ENCODE data around the gene ZCCHC2.

Gene ZCCHC2

DNA sequence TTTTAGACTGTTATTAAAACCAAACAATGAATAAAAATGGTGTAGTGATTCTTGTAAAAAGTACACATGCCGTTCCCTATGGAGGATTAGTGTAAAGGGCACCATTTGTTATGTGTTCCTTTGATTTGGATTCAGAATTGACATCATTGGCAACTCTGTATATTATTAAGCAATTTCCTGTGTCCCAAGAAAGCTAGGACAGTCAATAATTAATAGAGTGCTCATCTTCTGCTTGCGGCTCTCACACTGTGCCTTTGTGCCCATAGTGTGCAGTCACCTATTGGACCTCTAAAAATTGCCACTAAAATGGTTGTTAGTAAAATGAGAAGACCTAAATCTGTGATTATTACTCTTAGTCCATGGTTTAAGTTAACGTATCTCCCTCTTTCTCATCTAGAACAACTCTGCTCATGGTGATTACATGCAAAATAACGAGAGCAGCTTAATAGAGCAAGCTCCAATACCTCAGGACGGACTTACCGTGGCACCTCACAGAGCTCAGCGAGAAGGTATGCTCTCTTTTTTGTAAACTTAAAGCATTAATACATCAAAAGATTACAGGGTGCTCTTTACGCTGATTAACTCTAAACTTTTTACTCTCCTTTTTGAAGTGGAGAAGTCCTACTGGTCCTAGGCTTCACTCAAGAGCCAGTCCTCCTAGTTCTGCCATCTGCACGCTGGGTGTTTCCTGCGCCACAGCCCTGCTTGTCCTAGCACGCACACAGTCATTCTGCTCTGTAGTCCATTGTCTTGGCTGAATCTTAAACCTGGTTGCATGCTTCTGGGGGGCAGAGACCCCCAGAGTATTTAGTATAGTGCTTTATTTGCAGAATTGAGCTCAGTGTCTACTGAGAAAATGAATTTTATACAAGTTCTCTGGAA, 16.7 kb downstream of the ZCCHC2 start:
- no peak for FAIRE-seq

DNA sequence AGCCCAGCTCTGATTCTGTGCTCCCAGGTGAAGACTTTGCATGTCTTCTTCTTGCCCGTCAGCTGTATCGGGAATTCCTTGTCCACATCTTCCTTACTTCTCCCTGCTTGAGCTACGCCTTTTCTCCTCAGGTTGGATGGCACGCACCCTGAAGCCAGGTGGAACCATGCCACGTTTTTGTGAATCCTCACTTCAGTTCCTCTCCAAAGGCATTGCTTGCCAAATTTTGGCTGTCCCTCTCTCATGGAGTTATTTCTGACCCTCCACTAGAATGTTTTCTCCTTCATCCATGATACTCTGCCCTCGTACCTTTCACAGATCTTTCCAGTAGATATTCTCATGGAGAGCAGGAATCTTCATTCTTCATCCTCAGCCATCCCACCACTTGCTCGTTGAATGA, 20.2 kb downstream of the ZCCHC2 start:
- FAIRE-seq = no peak

DNA sequence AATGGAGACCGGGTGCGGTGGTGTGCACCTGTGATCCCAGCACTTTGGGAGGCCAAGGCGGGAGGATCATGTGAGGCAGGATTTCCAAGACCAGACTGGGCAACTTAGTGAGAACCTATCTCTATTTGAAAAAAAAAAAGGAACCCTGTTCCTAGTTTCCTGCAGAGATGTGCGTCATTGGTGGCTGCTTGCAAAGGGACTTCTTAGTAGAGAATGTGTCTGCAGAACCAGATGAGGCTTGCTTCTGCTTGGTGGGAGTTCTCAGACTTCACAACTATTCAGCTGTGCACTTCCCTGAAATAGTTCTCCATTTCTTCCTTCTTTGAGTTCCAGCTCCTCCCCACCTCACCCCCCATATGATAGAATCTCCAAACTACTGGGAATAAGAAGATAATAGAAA, 22.3 kb downstream of the ZCCHC2 start:
- no peak for FAIRE-seq

DNA sequence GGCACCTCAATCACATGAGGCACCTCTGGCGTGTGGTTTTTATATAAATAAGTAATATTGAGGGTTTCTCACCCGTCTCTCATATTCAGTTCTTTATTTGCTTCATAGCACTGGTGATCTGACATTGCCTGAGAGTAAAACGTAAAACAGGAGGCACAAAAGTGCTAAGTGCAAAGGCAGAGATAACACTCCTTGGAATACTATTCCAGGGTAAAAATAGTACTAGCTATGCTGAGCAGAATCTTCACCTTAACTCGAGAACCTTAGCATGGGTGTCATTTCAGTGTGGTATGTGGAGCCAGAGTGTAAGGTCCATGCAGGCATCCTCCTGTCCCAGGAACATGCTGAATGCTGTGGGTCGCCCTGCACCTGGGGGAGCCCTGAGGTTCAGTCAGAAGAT, 26.9 kb downstream of the ZCCHC2 start:
- FAIRE-seq = no peak

DNA sequence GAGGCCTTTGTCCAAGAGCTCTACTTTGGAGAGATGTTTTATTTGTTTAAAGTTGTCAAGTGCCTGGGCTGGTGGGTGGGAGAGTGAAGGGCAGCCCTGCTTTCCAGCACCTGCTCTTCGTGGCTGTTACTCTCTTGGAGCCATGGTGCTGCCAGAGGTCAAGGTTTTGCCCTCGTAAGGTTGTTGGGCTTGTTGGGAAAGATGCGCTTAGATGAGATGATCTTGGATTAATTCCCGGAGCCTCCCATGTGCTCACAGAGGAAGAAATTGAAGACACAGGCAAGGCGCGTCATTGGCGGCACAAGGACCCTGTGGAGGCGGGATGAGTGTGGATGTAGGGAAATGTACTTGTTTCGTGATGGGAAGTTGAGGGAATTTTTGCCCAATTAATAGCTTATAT, 27.9 kb downstream of the ZCCHC2 start:
- no peak for FAIRE-seq

- FAIRE-seq = no peak
These were observed 29.2 kb downstream of the ZCCHC2 start for GRCh38 chr18:62551972-62552513.

GRCh38 chr18:62554061-62554815, 31.4 kb downstream of the ZCCHC2 start:
- FAIRE-seq = no peak

DNA sequence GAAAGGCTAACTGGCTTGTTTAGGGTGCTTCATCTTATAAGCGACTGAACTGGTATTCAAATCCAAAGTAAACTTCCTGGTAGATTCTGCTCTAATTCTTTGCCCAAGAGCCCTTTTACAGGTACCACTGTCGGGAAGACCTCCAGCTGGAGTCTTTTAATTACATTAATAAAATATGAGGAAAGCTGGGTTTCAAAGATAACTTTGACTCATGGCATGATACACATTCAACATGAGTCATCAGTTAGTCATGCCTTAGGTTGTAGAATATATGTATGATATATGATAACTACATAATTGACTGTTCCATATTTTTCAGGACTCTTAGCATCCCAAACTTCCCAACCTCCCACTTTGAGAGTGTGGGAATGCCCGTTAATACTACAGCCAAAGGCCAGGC, 32.3 kb downstream of the ZCCHC2 start:
- FAIRE-seq = no peak

GRCh38 chr18:62556397-62556796, 33.6 kb downstream of the ZCCHC2 start:
- FAIRE-seq = no peak

GRCh38 chr18:62558015-62558663, 35.3 kb downstream of the ZCCHC2 start:
- FAIRE-seq = no peak

GRCh38 chr18:62564044-62564443, 41.2 kb downstream of the ZCCHC2 start:
- no peak for FAIRE-seq

DNA sequence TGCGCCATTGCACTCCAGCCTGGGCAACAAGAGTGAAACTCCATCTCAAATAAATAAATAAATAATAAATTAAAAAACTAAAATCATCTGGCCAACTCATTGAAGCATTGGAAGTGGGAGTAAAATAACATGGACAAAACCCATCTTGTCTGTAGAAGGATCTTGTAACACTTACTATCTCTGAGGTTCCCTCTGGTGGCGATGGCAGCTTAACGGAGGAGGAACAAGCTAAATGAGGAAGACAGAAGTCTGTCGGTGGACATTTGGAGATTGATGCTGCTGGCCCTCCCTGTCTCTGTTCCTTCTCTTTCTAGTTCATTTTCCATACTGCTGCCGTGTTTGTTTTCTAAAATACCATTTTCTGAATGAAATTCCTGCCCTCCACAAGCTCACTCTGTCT, 43.4 kb downstream of the ZCCHC2 start:
- no peak for FAIRE-seq

- no peak for FAIRE-seq
These were observed 44.0 kb downstream of the ZCCHC2 start for GRCh38 chr18:62566818-62567217.

DNA sequence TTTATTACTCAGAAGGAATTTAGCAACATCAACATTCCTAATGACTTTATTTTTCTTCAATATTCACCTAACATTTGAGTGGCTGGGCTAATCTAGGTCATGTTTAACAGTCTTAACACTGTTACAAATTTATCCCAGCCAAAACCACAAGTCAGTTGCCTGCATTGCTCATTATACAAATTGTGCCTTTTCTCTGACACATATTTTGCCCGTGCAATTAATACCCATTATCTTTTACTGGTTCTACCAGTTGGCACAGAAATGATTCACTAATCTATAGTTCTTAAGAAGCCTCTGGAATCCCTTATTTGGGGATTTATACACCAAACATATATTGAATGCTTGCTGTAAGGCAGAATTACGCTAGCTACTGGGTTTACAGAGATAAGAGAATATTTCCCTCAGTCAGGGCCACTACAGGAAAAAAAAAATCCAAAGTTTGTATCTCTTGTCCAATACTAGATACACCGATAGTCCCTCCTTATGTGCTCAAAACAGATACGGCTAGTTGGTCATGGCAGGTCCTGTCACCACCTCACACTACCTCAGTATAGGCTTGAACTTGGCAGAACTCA, 46.3 kb downstream of the ZCCHC2 start:
- FAIRE-seq = no peak

DNA sequence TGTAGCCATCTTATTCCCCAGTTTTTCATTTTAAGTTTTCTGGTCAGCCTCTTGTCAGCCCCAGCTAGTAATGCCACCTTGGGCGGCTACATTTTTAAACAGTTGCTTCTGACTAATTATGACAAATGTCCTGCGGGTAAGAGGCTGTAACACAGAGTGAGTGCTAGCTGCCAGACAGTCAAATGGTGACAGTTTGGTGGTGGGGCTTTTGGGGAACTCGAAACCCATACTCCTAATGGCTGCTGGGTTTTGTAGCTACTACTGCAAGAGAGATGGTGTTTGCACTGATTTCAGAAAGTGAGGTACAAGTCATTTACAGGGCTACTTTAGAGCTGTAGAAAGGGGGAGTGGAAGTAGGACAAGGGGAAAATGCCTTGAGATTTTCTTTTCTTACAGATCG, 48.2 kb downstream of the ZCCHC2 start:
- no peak for FAIRE-seq

DNA sequence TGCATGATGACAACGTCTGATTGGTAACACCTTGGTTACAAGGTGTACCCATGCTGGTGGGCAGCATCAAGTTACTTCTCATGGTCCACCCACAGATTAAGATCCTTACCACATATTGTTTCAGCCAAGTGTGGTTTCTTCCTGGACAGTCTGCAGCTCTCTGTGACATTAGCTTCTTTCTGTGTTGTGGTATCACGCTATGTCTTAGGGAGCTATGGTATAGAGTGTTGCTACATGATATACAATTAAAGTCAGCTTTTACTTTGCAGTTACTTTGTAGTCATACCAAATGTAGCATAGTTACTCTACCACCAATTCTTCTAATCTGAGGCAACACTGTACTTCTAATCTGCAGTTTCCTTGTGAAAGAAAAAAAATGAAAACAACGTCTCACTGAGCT, 48.8 kb downstream of the ZCCHC2 start:
- FAIRE-seq = no peak

DNA sequence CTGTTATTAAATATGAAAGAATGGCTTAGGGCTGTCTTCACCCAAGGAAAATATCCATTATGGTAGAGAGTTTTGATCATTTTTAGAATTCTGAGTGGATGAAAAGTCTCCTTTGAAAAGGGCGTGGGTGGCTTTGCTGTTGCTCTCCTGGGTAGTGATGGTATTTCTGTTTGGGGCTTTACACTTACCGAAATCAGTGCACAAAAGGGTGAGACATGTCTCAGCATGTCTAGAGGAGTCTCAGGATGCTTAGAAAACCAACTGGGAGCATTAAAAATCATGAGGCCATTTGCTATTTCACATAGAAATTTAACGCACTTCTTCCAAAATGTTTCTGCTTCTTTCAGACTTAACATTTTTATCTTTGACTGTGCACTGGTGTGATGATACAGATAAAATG, 49.6 kb downstream of the ZCCHC2 start:
- no peak for FAIRE-seq

DNA sequence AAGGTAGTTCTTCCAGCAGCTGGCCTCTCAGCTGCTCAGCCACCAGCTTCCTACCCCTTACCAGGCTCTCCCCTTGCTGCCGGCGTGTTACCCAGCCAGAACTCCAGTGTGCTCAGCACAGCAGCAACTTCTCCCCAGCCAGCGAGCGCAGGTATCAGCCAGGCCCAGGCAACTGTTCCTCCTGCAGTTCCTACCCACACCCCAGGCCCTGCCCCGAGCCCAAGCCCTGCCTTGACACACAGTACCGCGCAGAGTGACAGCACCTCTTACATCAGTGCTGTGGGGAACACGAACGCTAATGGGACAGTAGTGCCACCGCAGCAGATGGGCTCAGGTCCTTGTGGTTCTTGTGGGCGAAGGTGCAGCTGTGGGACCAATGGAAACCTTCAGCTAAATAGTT, 52.0 kb downstream of the ZCCHC2 start:
- FAIRE-seq = no peak

DNA sequence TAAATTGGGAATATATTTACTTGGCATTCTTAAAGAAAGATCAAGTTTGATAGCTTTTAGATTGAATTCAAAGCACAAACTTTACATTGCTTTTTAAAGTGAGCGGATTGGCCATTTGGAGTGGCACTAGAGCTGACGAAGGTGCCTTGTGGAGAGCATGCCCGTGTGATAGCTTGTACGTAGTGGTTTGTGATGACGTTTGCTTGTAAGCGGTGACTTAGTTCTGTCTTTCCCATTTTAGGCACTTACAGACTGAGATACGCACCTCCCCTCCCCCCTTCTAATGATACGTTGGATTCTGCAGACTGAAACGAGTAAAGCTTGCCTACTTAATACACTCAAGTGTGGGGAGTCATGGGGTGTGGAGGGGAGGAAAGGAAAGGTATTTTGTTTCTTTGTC, 53.4 kb downstream of the ZCCHC2 start:
- FAIRE-seq = no peak

DNA sequence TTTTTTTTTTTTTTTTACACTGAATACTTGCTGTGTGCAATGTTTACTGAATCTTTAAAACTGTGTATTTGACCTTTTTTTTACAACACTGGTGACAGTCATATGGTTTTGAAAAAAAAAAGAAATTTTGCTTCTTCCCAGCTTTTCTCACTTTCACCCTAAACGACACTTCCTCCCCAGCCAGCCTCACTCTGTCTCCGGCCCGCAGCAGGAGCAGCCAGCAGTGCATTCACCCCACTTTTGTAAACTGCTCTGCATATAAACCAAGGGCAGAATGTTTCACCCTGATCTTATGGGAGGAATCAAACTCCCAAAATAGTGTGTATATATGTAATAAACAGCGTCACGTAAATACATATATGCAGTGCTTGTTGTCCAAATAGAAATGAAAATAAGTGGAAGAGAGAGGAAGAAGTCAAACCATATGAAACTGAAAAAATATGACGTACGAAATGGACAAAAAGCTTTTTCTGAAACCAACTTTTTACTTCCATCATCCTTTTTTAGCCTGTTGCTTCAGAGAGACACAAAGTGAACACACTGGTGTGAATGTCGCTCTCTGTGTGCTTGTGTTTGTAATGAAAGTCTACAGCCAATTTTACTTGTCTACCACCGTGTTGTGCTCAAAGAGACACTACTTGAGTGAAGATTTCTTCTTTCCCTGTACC, 54.2 kb downstream of the ZCCHC2 start:
- FAIRE-seq = no peak

DNA sequence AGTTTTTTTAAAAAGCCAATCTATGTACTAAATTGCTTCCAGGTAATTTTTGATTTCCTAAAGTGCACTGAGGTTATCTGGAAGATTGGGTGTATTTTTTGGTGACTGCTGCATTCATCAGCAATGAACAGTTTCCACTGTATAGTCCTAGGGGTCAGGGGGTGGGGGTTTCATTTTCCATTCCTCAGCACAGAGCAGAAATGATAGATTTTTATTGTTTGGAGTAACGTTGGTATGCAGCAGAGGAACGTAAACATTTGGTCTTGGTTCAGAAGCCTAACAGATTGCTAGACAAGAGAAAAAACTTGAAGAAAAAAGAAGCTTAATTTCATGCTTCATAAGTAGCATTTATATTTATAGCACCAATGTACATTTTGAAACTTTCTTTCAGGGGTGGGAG, 54.9 kb downstream of the ZCCHC2 start:
- no peak for FAIRE-seq

DNA sequence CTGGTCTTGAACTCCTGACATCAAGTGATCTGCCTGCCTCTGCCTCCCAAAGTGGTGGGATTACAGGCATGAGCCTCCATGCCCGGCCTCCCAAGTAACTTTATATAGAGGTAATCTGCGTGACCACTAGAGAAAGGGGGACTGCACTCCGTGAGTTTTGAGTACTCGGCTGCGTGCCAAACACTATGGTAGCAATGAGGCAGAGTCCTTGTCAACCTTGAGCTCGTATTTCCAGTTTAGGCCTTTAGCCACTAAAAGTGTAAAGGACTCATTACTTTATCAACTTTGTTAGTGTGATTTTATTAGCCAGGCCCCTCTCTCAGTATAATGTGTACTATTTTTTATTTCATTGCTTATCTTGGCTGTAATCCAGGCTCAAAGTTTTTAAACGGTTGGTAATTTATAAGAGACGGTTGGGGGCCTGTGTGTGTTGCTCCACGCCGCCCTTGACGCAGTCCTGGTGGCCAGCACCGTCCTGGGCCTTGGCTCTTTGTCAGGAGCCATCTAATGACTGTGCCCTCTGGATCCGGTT, 56.2 kb downstream of the ZCCHC2 start:
- FAIRE-seq = no peak

All from endometrium (tissue), 2 donors.